CD4-positive, alpha-beta T cell treated with Interleukin-21 for 1 hour (primary cell): ENCODE measurements around the gene NLGN4X.
"Not testable (repeated sequence)": the region's sequence is repeated elsewhere in the genome, so short reads cannot be mapped to it uniquely, and the experiment has no call there.

Experiments used
- DNase-seq: peaks from one replicate; pipeline ENCODE4 v3.0.0-alpha.2; 2020

NLGN4X gene

GRCh38 chrX:6002056-6002455, 226.6 kb downstream of the NLGN4X start:
- no peak for DNase-seq

GRCh38 chrX:5998901-5999300, 229.8 kb downstream of the NLGN4X start:
- no peak for DNase-seq

GRCh38 chrX:5998456-5998855, 230.2 kb downstream of the NLGN4X start:
- no peak for DNase-seq

- DNase-seq: no peak
Measured at GRCh38 chrX:5991393-5991792, 237.3 kb downstream of the NLGN4X start.

GRCh38 chrX:5979338-5979737, 249.3 kb downstream of the NLGN4X start:
- no peak for DNase-seq

- DNase-seq: no peak
Measured at GRCh38 chrX:5976332-5976731, 252.3 kb downstream of the NLGN4X start.

- no peak for DNase-seq
Measured at GRCh38 chrX:5971300-5971699, 257.4 kb downstream of the NLGN4X start.

- DNase-seq: no peak
Measured at GRCh38 chrX:5965406-5965805, 263.3 kb downstream of the NLGN4X start.

- no peak for DNase-seq
Measured at GRCh38 chrX:5959286-5959685, 269.4 kb downstream of the NLGN4X start.

- DNase-seq: no peak
Measured at GRCh38 chrX:5958523-5958922, 270.1 kb downstream of the NLGN4X start.

- DNase-seq: no peak
Measured at GRCh38 chrX:5957506-5957905, 271.2 kb downstream of the NLGN4X start.

GRCh38 chrX:5936438-5936837, 292.2 kb downstream of the NLGN4X start:
- DNase-seq: no peak

GRCh38 chrX:5928224-5928623, 300.4 kb downstream of the NLGN4X start:
- DNase-seq: no peak

GRCh38 chrX:5916945-5917344, 311.7 kb downstream of the NLGN4X start:
- DNase-seq: no peak

- no peak for DNase-seq
Measured at GRCh38 chrX:5915783-5916182, 312.9 kb downstream of the NLGN4X start.

GRCh38 chrX:5907207-5907606, 321.5 kb downstream of the NLGN4X start:
- no peak for DNase-seq

GRCh38 chrX:5903586-5904190, 325.0 kb downstream of the NLGN4X start:
- not testable (repeated sequence) for DNase-seq

GRCh38 chrX:5898463-5898862, 330.2 kb downstream of the NLGN4X start:
- no peak for DNase-seq

GRCh38 chrX:5891378-5891777, 337.3 kb downstream of the NLGN4X start:
- no peak for DNase-seq

GRCh38 chrX:5876984-5877596, 351.6 kb downstream of the NLGN4X start:
- DNase-seq: no peak

GRCh38 chrX:5870238-5870637, 358.4 kb downstream of the NLGN4X start:
- DNase-seq: no peak

GRCh38 chrX:5869786-5870185, 358.9 kb downstream of the NLGN4X start:
- no peak for DNase-seq

GRCh38 chrX:5867778-5868177, 360.9 kb downstream of the NLGN4X start:
- no peak for DNase-seq

GRCh38 chrX:5857232-5857631, 371.4 kb downstream of the NLGN4X start:
- DNase-seq: no peak

GRCh38 chrX:5852941-5853340, 375.7 kb downstream of the NLGN4X start:
- DNase-seq: no peak
